NB4 (cell line): ENCODE results near the gene HIBCH.
"Not testable (repeated sequence)": the region's sequence is repeated elsewhere in the genome, so short reads cannot be mapped to it uniquely, and the experiment has no call there.

Source experiments
- DNase-seq: peaks from one replicate; pipeline ENCODE4 v3.0.0; 2010; ENCODE audit warnings: low read depth
- H3K4me3 ChIP-seq: one replicate; pipeline ENCODE4 v1.5.1; 2011; ENCODE audit warnings: mild to moderate bottlenecking, low read depth, low read length, moderate library complexity
- MYC ChIP-seq: IDR thresholded peaks from 2 replicates; pipeline ENCODE4 v1.6.1; 2011; ENCODE audit warnings: low read depth, low read length
- POLR2A ChIP-seq: IDR thresholded peaks from 2 replicates; pipeline ENCODE4 v1.6.1; 2011; ENCODE audit warnings: mild to moderate bottlenecking; ENCODE audit not compliant: insufficient read length; ENCODE audit errors: extremely low read depth
- TF ChIP-seq, protein P1 (sequence below): IDR thresholded peaks from one replicate; pipeline ENCODE4 v1.5.1; 2012; ENCODE audit warnings: low read depth, low read length
- TF ChIP-seq, protein P2 (sequence below): IDR thresholded peaks from 2 replicates; pipeline ENCODE4 v1.6.1; 2011; ENCODE audit warnings: low read depth, low read length

HIBCH gene

DNA sequence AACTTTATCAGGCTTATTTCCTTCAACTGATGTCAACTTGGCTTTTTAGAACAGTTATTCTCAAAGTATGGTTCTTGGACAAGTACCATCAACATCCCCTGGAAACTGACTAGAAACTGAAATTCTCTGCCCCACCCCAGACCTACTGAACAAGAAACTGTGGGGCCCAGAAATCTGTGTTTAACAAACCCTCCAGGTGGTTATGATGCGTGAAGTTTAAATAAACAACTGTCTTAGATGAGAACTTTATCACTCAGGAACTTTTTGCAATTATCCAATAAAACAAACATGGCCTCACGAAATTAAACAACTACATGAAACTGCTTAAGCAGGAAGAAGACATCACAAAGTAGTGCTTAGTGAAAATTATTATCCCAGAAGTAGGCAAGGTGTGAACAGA is 4.4 kb downstream of the HIBCH start:
- TF ChIP-seq, protein P1, sequence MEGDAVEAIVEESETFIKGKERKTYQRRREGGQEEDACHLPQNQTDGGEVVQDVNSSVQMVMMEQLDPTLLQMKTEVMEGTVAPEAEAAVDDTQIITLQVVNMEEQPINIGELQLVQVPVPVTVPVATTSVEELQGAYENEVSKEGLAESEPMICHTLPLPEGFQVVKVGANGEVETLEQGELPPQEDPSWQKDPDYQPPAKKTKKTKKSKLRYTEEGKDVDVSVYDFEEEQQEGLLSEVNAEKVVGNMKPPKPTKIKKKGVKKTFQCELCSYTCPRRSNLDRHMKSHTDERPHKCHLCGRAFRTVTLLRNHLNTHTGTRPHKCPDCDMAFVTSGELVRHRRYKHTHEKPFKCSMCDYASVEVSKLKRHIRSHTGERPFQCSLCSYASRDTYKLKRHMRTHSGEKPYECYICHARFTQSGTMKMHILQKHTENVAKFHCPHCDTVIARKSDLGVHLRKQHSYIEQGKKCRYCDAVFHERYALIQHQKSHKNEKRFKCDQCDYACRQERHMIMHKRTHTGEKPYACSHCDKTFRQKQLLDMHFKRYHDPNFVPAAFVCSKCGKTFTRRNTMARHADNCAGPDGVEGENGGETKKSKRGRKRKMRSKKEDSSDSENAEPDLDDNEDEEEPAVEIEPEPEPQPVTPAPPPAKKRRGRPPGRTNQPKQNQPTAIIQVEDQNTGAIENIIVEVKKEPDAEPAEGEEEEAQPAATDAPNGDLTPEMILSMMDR: no peak
- TF ChIP-seq, protein P2, sequence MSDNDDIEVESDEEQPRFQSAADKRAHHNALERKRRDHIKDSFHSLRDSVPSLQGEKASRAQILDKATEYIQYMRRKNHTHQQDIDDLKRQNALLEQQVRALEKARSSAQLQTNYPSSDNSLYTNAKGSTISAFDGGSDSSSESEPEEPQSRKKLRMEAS: no peak
- H3K4me3 ChIP-seq: no peak overlapping the region
- DNase-seq: no peak

DNA sequence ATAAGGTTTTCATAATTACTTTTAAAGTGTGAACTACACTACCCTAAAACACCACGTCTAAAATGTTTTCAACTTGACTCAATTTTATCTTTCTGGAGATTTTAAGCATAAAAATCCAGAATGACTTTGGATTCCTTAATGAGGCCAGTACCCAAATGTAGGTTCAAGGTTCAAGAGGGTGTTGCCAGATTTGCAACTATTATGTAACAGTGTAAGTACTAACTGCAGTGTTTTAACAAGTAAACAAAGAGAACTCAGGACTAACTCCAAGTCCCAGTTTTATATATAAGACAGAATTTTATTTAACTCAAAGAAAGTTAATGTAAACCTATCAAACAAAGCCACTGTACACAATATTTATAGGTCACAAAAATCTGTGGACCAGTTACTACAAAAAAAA is 5.7 kb downstream of the HIBCH start:
- no peak for TF ChIP-seq MYC
- no peak for DNase-seq
- no peak overlapping the region for H3K4me3 ChIP-seq

DNA sequence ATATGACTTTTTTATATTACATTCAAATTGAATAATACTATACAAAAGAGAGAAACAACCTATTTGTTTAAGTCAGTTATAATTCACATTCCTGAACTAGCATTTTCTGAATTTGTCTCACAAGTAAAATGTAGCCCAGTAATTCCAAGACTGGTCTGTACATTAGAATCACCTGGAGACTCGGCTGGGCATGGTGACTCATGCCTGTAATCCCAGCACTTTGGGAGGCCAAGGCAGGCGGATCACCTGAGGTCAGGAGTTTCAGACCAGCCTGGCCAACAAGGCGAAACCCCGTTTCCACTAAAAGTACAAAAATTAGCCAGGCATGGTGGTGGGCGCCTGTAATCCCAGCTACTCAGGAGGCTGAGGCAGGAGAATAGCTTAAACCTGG is 7.0 kb downstream of the HIBCH start:
- not testable (repeated sequence) for DNase-seq, H3K4me3 ChIP-seq

DNA sequence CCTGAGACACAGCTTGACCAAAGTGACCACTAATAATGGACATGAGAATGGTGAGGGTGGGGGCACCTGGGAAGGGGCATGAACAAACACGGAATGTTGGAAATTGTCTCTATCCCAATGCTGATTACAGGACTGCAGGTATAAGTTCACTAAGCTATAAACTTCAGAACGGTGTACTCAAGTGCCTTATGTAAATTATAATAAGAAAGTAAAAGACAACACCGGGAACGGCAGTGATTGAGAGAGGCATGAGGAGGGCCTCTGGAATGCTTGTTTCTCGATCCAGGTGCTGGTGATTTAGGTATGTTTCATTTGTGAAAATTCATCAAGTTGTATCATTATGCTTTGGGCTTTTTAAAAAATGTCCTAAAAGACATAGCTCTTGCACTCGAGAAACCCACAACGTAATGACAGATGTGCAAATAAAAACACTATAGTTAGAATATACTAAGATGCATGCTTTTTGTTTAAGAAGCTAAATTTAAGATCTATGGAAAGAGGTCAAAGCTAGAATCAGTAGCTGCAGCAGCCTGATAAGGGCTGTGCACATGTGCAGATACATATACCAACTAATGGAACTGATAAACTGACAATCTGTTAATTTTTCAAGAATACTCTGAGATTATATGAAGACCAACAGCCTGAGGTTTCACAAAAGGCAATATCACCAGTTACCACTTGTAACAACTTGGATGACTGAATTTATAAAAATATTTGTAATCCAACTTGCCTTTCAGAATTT is 7.6 kb downstream of the HIBCH start:
- DNase-seq: no peak
- H3K4me3 ChIP-seq: no peak overlapping the region
- TF ChIP-seq POLR2A: no peak
- no peak for TF ChIP-seq MYC
- TF ChIP-seq, protein P1: no peak
- TF ChIP-seq, protein P2: no peak

DNA sequence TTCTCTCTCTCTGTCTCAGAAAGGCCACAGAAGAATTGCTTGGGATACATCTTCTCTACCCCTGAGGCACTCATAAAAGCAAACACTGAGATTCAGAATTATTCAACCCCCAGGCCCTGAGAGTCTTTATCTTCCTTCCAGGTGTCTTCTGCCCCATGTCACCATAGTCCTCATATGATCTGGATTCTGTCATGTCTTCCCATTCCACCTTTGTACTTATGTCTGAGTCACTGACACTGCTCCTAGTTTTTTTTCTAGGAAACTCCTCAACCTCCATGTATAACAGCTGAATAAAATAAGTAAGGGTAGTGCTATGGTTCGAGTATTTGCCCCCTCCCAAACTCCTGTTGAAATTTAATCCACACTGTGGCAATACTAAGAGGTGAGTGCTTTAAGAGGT is 11.6 kb downstream of the HIBCH start:
- TF ChIP-seq, protein P1: no peak
- no peak for TF ChIP-seq POLR2A
- TF ChIP-seq, protein P2: no peak
- TF ChIP-seq MYC: no peak
- no peak for DNase-seq
- no peak overlapping the region for H3K4me3 ChIP-seq

DNA sequence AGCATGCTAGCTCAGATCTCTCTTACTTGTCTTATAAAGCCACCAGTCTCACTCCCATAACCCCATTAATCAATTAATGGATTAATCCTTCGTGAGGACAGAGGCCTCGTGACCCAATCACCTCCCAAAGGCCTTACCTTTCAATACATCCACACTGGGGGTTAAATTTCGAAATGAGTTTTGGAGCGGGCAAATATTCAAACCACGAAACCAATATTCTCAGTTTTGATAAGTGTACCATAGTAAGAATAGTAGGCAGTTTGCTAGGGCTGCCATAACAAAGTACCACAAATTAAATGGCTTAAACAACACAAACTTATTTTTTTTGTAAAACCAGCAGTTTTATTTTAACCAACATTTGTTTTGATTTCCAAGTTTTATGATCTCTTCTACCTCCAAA is 15.2 kb downstream of the HIBCH start:
- DNase-seq: no peak
- H3K4me3 ChIP-seq: no peak overlapping the region
- TF ChIP-seq, protein P2: no peak
- no peak for TF ChIP-seq POLR2A
- TF ChIP-seq MYC: no peak
- TF ChIP-seq, protein P1: no peak

DNA sequence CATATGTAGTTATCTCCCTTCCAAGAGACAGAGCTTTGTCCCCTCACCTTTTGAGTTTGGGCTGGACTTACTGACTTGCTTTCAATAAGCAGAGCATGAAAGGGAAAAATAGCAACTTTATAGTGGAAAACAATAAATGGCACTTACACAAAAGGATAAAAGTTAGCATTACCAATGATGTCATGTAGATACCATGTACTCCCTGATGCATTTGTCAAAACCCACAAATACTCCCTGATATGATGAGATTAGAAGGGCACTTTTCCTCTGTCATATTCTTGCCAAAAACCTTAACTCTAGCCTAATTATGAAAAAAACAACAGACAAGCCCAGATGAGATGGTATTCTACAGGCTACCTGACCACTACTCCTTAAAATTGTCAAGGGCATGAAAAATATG is 16.0 kb downstream of the HIBCH start:
- no peak overlapping the region for H3K4me3 ChIP-seq
- no peak for DNase-seq
- TF ChIP-seq POLR2A (no peak), MYC (no peak)
- TF ChIP-seq, protein P1: no peak
- TF ChIP-seq, protein P2: no peak
